Subcutaneous abdominal adipose tissue (tissue), 5 donors: Measurements from ENCODE around the gene RPS28.
"Not testable (repeated sequence)": the region's sequence is repeated elsewhere in the genome, so short reads cannot be mapped to it uniquely, and the experiment has no call there.

ENCODE experiments used
- H3K27ac ChIP-seq: one replicate; pipeline ENCODE4 v1.7.0; 2013; ENCODE audit warnings: low read depth, mild to moderate bottlenecking, inconsistent platforms, low read length, moderate library complexity
- H3K27me3 ChIP-seq, 5 donors: one replicate each; pipeline ENCODE4 v1.7.0; 2013; ENCODE audit warnings: low read length in 5 of 5, inconsistent platforms in 1 of 5; ENCODE audit not compliant: control insufficient read depth in 5 of 5, insufficient read depth in 4 of 5
- H3K36me3 ChIP-seq, 5 donors: one replicate each; pipeline ENCODE4 v1.7.0; 2013; ENCODE audit warnings: low read length in 5 of 5; ENCODE audit not compliant: control insufficient read depth in 5 of 5, insufficient read depth in 5 of 5
- H3K4me1 ChIP-seq, 5 donors: one replicate each; pipeline ENCODE4 v1.7.0; 2013; ENCODE audit warnings: low read length in 5 of 5, mild to moderate bottlenecking in 3 of 5, moderate library complexity in 1 of 5; ENCODE audit not compliant: control insufficient read depth in 5 of 5, insufficient read depth in 5 of 5
- H3K4me3 ChIP-seq, 5 donors: one replicate each; pipeline ENCODE4 v1.7.0; 2013; ENCODE audit warnings: low read length in 5 of 5, low read depth in 1 of 5
- H3K9ac ChIP-seq, 5 donors: one replicate each; pipeline ENCODE4 v1.7.0; 2013; ENCODE audit warnings: low read length in 5 of 5, mild to moderate bottlenecking in 4 of 5, moderate library complexity in 3 of 5
- H3K9me3 ChIP-seq, 5 donors: one replicate each; pipeline ENCODE4 v1.7.0; 2013; ENCODE audit warnings: low read length in 5 of 5; ENCODE audit not compliant: control insufficient read depth in 5 of 5
- donor health status: healthy.
- donor health status: healthy.
- donor health status: healthy.
- donor health status: healthy.
- donor health status: healthy.

The RPS28 gene

DNA sequence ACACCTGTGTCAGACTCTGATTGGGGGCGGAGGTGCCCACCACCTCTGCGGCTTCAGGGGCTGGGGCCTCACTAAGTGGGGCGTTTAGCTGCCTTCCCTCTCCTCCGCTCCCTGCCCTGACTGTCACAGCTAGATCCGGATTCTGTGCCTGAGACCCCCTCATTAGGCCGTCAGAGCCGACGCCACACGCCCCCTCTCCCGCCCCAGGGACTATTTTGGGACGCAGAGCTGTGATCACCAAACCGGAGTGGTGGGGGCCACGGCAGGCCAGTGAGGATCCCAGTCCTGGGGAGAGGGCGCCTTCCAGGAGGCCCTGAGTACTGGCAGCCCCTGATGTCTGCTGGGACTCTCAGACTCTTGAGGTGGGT, 21.0 kb downstream of the RPS28 start:
- Histone ChIP-seq H3K4me1 (peaks cover 2 to 48% (median 26%) of the 10 kb centered on the region in 5 donors), H3K4me3 (peak overlapping the region in 4 of 5 donors; percentile 24 to 77 (median 72)), H3K9me3 (no peaks in the 10 kb centered on the region), H3K9ac (peak overlapping the region in 3 of 5 donors; percentile 61 to 92 (median 66)), H3K27ac (peak overlapping the region; percentile 89), H3K27me3 (no peaks in the 10 kb centered on the region), H3K36me3 (no peaks in the 10 kb centered on the region)

GRCh38 chr19:8342684-8343482, 21.6 kb downstream of the RPS28 start, which contains the start of gene KANK3:
Gene KANK3, minus strand, starts transcription at chr19:8343262. Its CDS starts 5,434 bp downstream, at chr19:8337828.
- peak within 1 kb of the TSS; percentile 89 for H3K27ac ChIP-seq
- no peaks in the 10 kb centered on the region for H3K9me3 ChIP-seq
- peaks cover 2 to 48% (median 32%) of the 10 kb centered on the region in 5 donors for H3K4me1 ChIP-seq
- H3K27me3 ChIP-seq, result no peaks in the 10 kb centered on the region
- H3K4me3 ChIP-seq, result peak within 1 kb of the TSS; percentile 29 to 77 (median 72)
- peak within 1 kb of the TSS in 4 of 5 donors; percentile 38 to 92 (median 80) for H3K9ac ChIP-seq
- H3K36me3 ChIP-seq, result no peaks in the 10 kb centered on the region

GRCh38 chr19:8343483-8343844, 22.2 kb downstream of the RPS28 start:
- no peaks in the 10 kb centered on the region for H3K9me3 ChIP-seq
- no peak overlapping the region for H3K9ac ChIP-seq
- peaks cover 2 to 43% (median 34%) of the 10 kb centered on the region in 5 donors for H3K4me1 ChIP-seq
- H3K27me3 ChIP-seq, result no peaks in the 10 kb centered on the region
- H3K4me3 ChIP-seq, result peak overlapping the region; percentile 22 to 77 (median 32)
- H3K36me3 ChIP-seq, result no peaks in the 10 kb centered on the region
- no peak overlapping the region for H3K27ac ChIP-seq

DNA sequence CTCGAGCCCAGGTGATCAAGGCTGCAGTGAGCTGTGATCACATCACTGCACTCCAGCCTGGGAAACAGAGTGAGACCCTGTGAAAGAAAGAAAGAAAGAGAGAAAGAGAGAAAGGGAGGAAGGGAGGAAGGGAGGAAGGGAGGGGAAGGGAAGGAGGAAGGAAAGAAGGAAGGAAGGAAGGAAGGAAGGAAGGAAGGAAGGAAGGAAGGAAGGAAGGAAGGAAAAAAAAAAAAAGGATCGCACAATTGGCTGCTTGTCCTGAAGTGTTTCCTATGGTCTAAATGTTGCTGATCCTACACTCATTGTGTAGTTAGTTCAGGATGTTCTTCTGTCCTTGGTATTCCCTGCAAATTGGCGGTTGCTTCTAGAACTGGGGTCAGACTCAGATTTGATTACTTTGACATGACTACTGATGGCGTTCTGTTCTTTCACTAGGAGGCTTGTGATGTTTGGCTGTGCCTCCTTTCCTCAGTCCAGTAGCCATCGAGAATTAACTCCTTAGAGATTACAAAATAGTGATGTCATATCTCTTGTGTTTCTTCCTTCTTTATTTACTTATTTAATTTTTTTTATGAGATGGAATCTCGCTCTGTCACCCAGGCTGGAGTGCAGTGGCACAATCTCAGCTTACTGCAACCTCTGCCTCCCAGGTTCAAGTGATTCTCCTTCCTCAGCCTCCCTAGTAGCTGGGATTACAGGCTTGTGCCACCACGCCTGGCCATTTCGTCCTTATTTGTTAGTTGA, 28.5 kb downstream of the RPS28 start:
- H3K4me1 ChIP-seq, result peaks cover 0 to 36% (median 26%) of the 10 kb centered on the region in 5 donors
- not testable (repeated sequence) for H3K27me3 ChIP-seq, H3K4me3 ChIP-seq, H3K36me3 ChIP-seq, H3K9ac ChIP-seq, H3K27ac ChIP-seq, H3K9me3 ChIP-seq

- no peaks in the 10 kb centered on the region for H3K27me3 ChIP-seq
- H3K9me3 ChIP-seq, result peaks cover 0 to 5% (median 0%) of the 10 kb centered on the region in 5 donors
- no peaks in the 10 kb centered on the region for H3K36me3 ChIP-seq
- peak overlapping the region; percentile 29 for H3K27ac ChIP-seq
- peak overlapping the region in 1 of 5 donors; percentile 18 for H3K9ac ChIP-seq
- no peak overlapping the region for H3K4me3 ChIP-seq
- H3K4me1 ChIP-seq, result peaks cover 2 to 48% (median 32%) of the 10 kb centered on the region in 5 donors
These were observed 31.0 kb downstream of the RPS28 start for GRCh38 chr19:8352134-8352827.

DNA sequence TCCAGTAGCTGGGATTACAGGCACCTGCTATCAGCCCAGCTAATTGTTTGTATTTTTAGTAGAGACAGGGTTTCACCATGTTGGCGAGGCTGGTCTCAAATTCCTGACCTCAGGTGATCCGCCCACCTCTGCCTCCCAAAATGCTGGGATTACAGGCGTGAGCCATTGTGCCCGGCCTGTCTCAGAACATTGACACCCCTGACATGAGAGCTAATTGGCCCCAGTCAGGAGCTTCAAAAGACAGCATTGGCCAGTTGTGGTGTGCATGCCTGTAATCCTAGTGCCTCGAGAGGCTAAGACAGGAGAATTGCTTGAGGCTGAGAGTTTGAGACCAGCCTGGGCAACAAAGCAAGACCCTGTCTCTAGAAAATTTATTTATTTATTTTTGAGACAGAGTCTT, 31.5 kb downstream of the RPS28 start:
- not testable (repeated sequence) for H3K27me3 ChIP-seq, H3K4me3 ChIP-seq, H3K9ac ChIP-seq, H3K36me3 ChIP-seq, H3K9me3 ChIP-seq
- Histone ChIP-seq H3K27ac (peak overlapping the region; percentile 29), H3K4me1 (peaks cover 2 to 44% (median 28%) of the 10 kb centered on the region in 5 donors)

- Histone ChIP-seq H3K4me3 (no peak overlapping the region), H3K27me3 (no peaks in the 10 kb centered on the region), H3K36me3 (no peaks in the 10 kb centered on the region), H3K27ac (peak overlapping the region; percentile 51), H3K9ac (no peak overlapping the region), H3K4me1 (peaks cover 2 to 33% (median 21%) of the 10 kb centered on the region in 5 donors), H3K9me3 (peaks cover 0 to 5% (median 0%) of the 10 kb centered on the region in 5 donors)
These were observed 34.5 kb downstream of the RPS28 start for GRCh38 chr19:8355631-8356402.

DNA sequence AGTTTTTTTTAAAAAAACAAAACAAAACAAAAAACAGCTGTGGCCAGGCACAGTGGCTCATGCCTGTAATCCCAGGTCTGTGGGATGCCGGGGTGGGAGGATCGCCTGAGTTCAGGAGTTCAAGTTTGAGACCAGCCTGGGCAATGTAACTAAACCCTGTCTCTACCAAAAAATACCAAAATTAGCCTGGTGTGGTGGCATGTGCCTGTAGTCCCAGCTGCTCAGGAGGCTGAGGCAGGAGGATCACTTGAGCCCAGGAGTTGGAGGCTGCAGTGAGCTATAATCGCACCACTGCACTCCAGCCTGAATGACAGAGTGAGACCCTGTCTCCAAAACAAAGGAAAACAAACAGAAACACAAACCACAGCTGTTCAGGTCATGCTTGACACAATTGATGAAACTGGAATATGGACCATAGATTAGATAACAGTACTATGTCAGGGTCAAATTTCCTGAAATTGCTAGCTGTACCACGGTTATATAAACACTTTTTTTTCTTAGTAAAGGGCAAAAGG, 35.8 kb downstream of the RPS28 start:
- Histone ChIP-seq H3K36me3 (no peaks in the 10 kb centered on the region), H3K9ac (no peak overlapping the region), H3K9me3 (peaks cover 0 to 5% (median 0%) of the 10 kb centered on the region in 5 donors), H3K4me1 (peaks cover 7 to 38% (median 27%) of the 10 kb centered on the region in 5 donors), H3K27ac (no peak overlapping the region), H3K27me3 (no peaks in the 10 kb centered on the region), H3K4me3 (no peak overlapping the region)

- Histone ChIP-seq H3K36me3 (no peaks in the 10 kb centered on the region), H3K27ac (no peak overlapping the region), H3K9ac (no peak overlapping the region), H3K9me3 (peaks cover 0 to 5% (median 0%) of the 10 kb centered on the region in 5 donors), H3K27me3 (no peaks in the 10 kb centered on the region), H3K4me3 (no peak overlapping the region), H3K4me1 (peaks cover 13 to 38% (median 29%) of the 10 kb centered on the region in 5 donors)
These were observed 37.7 kb downstream of the RPS28 start for GRCh38 chr19:8358948-8359347.
